ENCODE results near the gene ATG2A. TPM values are rescaled to one million over a fixed set of nuclear protein-coding genes. Genes with fewer than 3 reads are reported as not detected.
A peak's percentile ranks its signal among the peaks of the same experiment; 100 is the strongest.

Gene ATG2A
- total RNA-seq (2011; cell fraction: chromatin; rRNA removed; ENCODE audit: low replicate concordance) = 50.6 and 183 TPM in 2 replicates
- 131 and 133 TPM in 2 replicates for total RNA-seq (2011; cell fraction: nucleolus; rRNA removed)
- total RNA-seq (2011; cell fraction: nucleoplasm; rRNA removed) = 70.0 and 70.2 TPM in 2 replicates
- 22.2 and 22.4 TPM in 2 replicates for total RNA-seq (2014; rRNA removed)
- total RNA-seq (2014; rRNA removed; fragmentation: Illumina TruSeq; extraction: Trizol) = 3.2 and 3.6 TPM in 2 replicates
- 6.2 and 7.7 TPM in 2 replicates for total RNA-seq (2015; rRNA removed; fragmentation: Illumina TruSeq; extraction: Trizol)
- 37.7 and 45.9 TPM in 2 replicates for total RNA-seq (2021)
- 4.6 and 11.2 TPM in 2 replicates for polyA plus RNA-seq (2011; rRNA removed)
- polyA plus RNA-seq (2011; cell fraction: cytosol; rRNA removed) = 6.2 and 17.3 TPM in 2 replicates
- polyA plus RNA-seq (2011; cell fraction: nucleus; rRNA removed) = 42.8 and 78.0 TPM in 2 replicates
- polyA plus RNA-seq (2012) = 22.5 and 32.9 TPM in 2 replicates
- polyA plus RNA-seq (2014; fragmentation: Illumina TruSeq; extraction: Trizol) = 5.2 and 15.8 TPM in 2 replicates
- polyA plus RNA-seq (2014; fragmentation: Nextera tagmentation; extraction: Ambion mirVana) = under 1 TPM; 0.25 to 0.53 TPM
- 21.0 and 21.6 TPM in 2 replicates for polyA plus RNA-seq (2014; rRNA removed)
- polyA minus RNA-seq (2011; rRNA and poly(A)+ RNA removed) = 5.7 and 7.2 TPM in 2 replicates
- polyA minus RNA-seq (2011; cell fraction: cytosol; rRNA and poly(A)+ RNA removed) = 18.2 and 19.4 TPM in 2 replicates
- polyA minus RNA-seq (2011; cell fraction: nucleus; rRNA and poly(A)+ RNA removed) = 45.1 and 49.8 TPM in 2 replicates
- Bru-seq, nascent RNA = percentile 58 among the genes with signal in this experiment
- BruChase-seq, experiment 1, labeled RNA remaining after a 2-hour chase = percentile 54 among the genes with signal in this experiment
- percentile 58 among the genes with signal in this experiment for BruChase-seq, experiment 2, labeled RNA remaining after a 6-hour chase
- long read RNA-seq, experiment 1, partial matches to known transcripts = 76 of 91 reads
- long read RNA-seq, experiment 1, other reads (novel, unspliced or antisense) = 15 of 91 reads
- long read RNA-seq, experiment 2, partial matches to known transcripts = 13 of 33 reads
- long read RNA-seq, experiment 2, other reads (novel, unspliced or antisense) = 20 of 33 reads
- long read RNA-seq, experiment 3, partial matches to known transcripts = 2 of 2 reads
- long read RNA-seq, experiment 3, other reads (novel, unspliced or antisense) = 0 of 2 reads

DNA sequence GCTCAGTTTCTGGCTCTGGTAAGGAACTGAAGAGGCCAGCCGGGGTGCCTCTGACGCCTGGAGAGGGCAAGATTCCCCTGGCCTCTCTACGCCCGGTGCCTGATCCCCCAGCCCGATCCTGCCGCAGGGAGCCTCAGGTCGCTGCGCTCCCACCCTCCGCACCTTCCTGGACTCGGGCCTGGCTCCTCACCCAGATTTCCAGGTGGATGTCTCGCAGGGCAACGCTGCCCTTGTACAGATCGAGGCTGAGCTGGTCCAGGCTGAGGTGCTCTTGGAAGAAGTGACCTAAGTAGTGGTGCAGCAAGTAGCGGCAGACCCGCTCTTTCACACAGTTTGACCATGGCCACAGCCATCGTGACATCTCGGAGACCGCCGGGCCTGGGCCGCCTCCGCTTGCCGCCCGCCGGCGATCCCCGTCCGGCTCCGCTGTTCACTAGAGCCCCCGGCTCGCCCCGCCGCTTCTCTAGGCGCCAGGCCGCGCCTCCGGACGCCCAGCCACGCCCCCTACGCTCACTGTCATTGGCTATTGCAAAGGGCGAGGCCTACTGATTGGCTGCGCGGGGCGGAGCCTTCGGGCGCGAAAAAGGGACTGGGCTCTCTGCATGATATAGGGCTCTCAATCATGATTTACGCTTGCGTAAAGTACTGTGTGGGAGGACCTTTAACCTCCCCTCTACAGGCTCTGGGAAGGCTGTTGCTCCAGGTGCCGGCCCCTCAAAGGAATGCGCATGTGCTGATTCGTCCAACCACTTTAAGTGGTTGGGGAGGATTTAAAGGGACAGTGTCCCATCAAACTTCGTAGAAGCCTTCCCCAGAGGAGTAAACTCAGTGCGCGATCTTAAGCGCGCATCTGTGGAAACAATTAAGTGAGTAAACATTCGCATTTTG lies at the start of gene ATG2A:
Gene ATG2A (minus strand): TSS at position 435 of the 888 bp plus-strand sequence. CDS start 74 bp downstream, at position 361.
- Histone ChIP-seq H3K4me3 (peak within 1 kb of the TSS; percentile 87), H3K79me2 (ENCODE audit: control insufficient read depth, insufficient read depth, low read length) (peaks cover 26% of the 10 kb centered on the region), H3K9me1 (ENCODE audit: control insufficient read depth, insufficient read depth, low read length) (peaks cover under 1% of the 10 kb centered on the region), H3K27ac (ENCODE audit: extremely low read depth, low read depth, low read length) (peak within 1 kb of the TSS; percentile 87), H3K36me3 (ENCODE audit: control insufficient read depth, insufficient read depth, low read length) (peaks cover 22% of the 10 kb centered on the region; the same call in 1 of the 3 replicates), H3K27me3 (ENCODE audit: control insufficient read depth in 2 of 2, insufficient read depth in 2 of 2, low read length in 2 of 2) (no peaks in the 10 kb centered on the region), H3K4me1 (replicated peaks in 1 of 2; ENCODE audit: control insufficient read depth in 2 of 2, insufficient read depth in 2 of 2, low read length in 2 of 2) (peaks cover 20 to 47% of the 10 kb centered on the region in 2 experiments; a peak in 4 of 5 replicates), H2AFZ (ENCODE audit: low read depth, low read length) (peak within 1 kb of the TSS; percentile 73), H3K4me2 (ENCODE audit: insufficient read depth, low read length) (peak within 1 kb of the TSS; percentile 98), H4K20me1 (replicated peaks; ENCODE audit: control insufficient read depth, insufficient read depth, low read length) (no peaks in the 10 kb centered on the region), H3K9me3 (replicated peaks; ENCODE audit: control insufficient read depth, insufficient read depth, low read depth, low read length) (no peaks in the 10 kb centered on the region), H3K9ac (ENCODE audit: insufficient read depth in 1 of 2, low read depth in 2 of 2, low read length in 2 of 2) (peak within 1 kb of the TSS; percentile 92 to 100)
- WGBS (ENCODE audit: insufficient coverage, low coverage, missing lambda C conversion rate) = under 1% methylated on average over 57 of the region's 57 CpGs
- in situ Hi-C loops (cut with MboI) (no loop called here), intact Hi-C loops (cut with micrococcal nuclease) (loop anchor here (1.0 kb wide), 2 partner anchors 28 to 79 kb away; partner anchors contain the start of gene BATF2)
- CTCF ChIA-PET (ENCODE audit: low intra/inter-chr PET ratio) = interaction anchor here (1.2 kb wide), 1 partner anchor 96 kb away, joined by 3 read pairs; no protein-coding TSS in a partner anchor
- DNase-seq (ENCODE audit: extremely low read depth in 1 of 4, low spot score in 3 of 4) = peak; percentile 93 to 99 (median 95)
- no TSS peak for BruUV-seq (replicated peaks)
- peak; percentile 100 for FAIRE-seq
- POLR2A ChIA-PET = interaction anchor here (0.6 to 1.0 kb wide), 3 partner anchors 7 to 407 kb away, joined by 3 to 4 read pairs (median 3); partner anchors contain the start of genes PPP2R5B and SF1
- ATAC-seq = peak; percentile 96
- TF ChIP-seq DMBX1 (CRISPR knock-in tag; IDR thresholded peaks at IDR 0.05; ENCODE audit: borderline replicate concordance) (peak; percentile 24; the same call in 1 of the 2 replicates), HNRNPL (IDR thresholded peaks at IDR 0.05; ENCODE audit: low read depth, low read length) (no peak), CXXC5 (CRISPR knock-in tag; IDR thresholded peaks at IDR 0.05) (peak; percentile 72), CEBPB (tag; IDR thresholded peaks at IDR 0.05) (peak; percentile 56), SMARCC2 (IDR thresholded peaks at IDR 0.05; ENCODE audit: low read depth) (no peak), JUND (IDR thresholded peaks at IDR 0.05; ENCODE audit: borderline replicate concordance, low read depth, low read length) (peak; percentile 55; the same call in 1 of the 2 replicates), JUND (tag; IDR thresholded peaks at IDR 0.05; ENCODE audit: borderline replicate concordance, low read depth, low read length) (0 out of 3 replicates have a peak, but pooled peaks have one; percentile 1), ARID3A (IDR thresholded peaks at IDR 0.05; ENCODE audit: borderline replicate concordance, low read depth, low read length) (peak; percentile 31; the same call in 1 of the 2 replicates), DACH1 (IDR thresholded peaks at IDR 0.05; ENCODE audit: partially characterized antibody) (no peak), POLR2B (IDR thresholded peaks at IDR 0.05; ENCODE audit: low read depth, partially characterized antibody) (peak; percentile 82), EGR1 (conservative IDR thresholded peaks at IDR 0.05) (peak; percentile 89), ZFPM2 (CRISPR knock-in tag; IDR thresholded peaks at IDR 0.05) (no peak)
- TF ChIP-seq, protein P1, sequence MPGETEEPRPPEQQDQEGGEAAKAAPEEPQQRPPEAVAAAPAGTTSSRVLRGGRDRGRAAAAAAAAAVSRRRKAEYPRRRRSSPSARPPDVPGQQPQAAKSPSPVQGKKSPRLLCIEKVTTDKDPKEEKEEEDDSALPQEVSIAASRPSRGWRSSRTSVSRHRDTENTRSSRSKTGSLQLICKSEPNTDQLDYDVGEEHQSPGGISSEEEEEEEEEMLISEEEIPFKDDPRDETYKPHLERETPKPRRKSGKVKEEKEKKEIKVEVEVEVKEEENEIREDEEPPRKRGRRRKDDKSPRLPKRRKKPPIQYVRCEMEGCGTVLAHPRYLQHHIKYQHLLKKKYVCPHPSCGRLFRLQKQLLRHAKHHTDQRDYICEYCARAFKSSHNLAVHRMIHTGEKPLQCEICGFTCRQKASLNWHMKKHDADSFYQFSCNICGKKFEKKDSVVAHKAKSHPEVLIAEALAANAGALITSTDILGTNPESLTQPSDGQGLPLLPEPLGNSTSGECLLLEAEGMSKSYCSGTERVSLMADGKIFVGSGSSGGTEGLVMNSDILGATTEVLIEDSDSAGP (CRISPR knock-in tag; IDR thresholded peaks at IDR 0.05) = peak; percentile 96

All from K562 (cell line).